DMS53 treated with DMSO at 0.1 percent for 48 hours (cell line): Measurements from ENCODE around the gene DCP1B.

Source experiments
- DNase-seq: peaks from one replicate; lab custom pipeline; 2025; ENCODE audit not compliant: unreplicated experiment; lab: John Stamatoyannopoulos, UW

DCP1B gene

DNA sequence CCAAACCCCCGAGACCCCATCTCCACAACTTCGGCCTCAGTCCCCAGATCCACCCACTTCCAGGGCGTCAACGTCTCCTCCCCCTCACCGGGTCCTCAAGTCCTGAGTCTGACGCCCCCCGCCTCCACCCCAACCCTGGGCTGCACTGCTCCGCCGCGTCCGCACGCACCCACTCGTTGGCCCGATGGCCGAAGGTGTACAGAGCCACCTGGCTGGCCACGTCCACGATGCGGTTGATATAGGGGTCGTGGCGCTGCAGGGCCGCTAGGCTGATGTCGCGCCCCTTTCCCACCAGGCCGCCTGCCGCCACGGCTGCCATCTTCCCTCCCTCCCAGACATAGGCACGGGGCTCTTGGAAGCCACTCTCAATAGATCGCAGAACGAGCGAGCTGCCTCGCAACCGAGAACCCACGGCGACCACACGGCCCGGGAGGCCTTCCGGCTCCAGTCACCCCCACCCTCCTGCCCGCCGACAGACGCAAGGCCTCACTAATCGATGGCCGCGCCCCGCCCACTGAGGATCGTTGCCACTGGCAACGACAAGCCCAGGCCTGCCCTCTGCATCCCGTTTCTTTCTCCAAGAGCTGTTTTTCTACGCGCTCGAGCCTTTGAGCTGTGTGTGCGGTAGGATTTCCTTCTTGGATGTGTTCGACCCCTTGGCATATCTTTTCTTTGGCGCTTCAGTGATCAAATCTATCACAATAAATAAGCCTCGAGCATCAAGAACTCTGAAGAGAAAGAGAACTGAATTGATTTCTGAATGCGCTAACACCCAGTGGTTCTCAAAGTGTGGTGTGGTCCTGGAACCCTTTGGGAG, at the start of gene DCP1B:
DCP1B (minus strand) TSS at position 345 of the 817 bp plus-strand sequence; CDS start at position 319, 26 bp downstream.
- DNase-seq: peak; percentile 97

- no peak for DNase-seq
Observed at GRCh38 chr12:2053691-2054090, 49.4 kb upstream of the DCP1B start.

DNA sequence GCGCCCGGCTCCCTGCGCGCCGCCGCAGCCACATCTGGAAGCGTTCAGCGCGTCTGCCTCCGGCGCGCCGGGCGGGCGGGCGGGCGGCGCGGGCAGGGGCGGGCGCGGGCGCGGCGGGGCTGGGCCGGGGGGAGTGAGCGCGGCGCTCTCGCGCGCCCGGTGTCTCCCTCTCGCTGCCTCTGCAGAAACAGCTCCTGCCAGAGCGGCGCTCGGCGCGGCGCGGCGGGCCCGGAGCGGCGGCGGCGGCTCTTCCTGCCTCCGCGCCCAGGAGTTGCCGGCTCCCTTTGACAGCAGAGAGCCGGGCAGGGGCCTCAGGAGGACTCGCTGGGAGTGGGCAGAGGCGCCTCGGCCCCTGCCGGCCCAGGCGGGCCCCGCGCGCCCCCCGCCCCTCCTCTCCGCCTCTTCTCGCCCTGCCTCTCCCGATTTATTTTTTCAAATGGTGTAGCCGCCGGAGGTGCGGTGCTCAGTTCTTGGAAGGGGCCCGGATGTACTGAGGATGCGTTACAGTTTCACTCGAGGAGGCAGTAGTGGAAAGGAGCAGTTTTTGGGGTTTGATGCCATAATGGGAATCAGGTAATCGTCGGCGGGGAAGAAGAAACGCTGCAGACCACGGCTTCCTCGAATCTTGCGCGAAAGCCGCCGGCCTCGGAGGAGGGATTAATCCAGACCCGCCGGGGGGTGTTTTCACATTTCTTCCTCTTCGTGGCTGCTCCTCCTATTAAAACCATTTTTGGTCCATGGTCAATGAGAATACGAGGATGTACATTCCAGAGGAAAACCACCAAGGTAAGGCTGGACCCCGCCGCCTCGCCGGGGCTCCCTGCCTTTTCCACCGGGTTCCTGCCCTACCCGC, 48.8 kb upstream of the DCP1B start, which contains the start of gene CACNA1C:
CACNA1C (plus strand) TSS at position 162 of the 853 bp plus-strand sequence; CDS start at position 738, 576 bp downstream.
- no peak for DNase-seq

DNA sequence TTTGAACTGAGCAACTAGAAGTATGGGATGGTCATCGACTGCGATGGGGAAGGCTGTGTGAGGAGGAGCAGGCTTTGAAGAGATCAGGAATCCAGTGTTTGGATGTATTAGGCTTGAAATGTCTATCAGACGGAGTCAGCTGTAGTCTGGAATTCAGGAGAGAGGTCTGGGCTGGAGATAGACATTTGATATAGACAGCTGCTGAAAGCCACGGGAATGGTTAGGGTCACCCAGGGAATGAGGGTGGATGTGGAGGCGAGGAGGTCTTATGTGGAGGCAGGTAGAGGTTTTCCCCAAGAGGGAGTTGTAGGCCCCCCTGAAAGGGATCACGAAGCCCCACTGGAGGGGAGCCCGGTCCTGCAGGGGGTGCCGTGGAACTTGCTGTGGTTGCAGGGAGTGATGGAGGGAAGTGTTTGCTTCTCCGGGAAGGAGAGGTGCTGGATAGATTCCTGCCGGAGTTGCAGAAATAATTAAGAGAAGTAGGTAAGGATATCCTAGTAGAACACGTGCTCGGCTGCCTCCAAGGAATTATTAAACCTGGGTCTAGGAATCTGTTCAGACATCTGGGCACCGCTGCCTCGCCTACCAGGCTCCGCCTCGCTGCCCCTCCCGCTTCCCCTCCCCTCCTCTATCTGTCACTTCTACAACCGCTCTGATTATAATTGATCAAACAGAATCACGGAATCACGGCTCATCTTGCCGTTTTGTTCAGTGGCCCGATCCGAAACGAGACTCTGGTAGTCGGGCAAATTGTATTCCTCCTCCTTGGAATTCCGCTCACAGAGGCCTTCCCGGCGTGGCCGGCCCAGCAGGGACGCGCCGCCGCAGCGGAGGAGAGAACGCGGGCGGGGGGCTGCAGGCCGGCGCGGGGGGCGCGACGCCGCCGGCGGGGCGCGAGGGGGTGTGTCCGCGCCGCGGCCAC, 47.7 kb upstream of the DCP1B start:
- no peak for DNase-seq

- no peak for DNase-seq
Observed at GRCh38 chr12:2049604-2050540, 45.6 kb upstream of the DCP1B start.

GRCh38 chr12:2047752-2048151, 43.5 kb upstream of the DCP1B start:
- no peak for DNase-seq

- no peak for DNase-seq
Observed at GRCh38 chr12:2046957-2047356, 42.7 kb upstream of the DCP1B start.

DNA sequence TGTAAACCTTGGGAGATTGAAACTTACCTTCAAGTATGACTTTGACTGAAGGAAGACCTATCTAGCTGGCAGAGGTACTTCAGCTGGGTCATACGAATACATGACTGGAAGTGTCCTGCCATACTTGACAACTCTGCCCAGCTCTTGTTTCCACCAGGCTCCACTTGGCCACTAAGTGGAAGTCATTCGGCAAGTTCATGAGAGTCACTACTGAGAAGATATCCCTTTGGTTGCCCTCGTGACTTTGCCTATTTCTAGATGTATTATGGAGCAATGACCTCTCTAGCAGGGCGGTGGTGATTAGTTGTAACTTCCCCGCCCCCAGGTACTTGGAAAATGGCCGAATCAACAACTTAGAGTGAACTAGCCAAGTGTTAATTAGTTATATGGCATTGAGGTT, 39.9 kb upstream of the DCP1B start:
- DNase-seq: no peak

- DNase-seq: no peak
Observed at GRCh38 chr12:2043054-2043453, 38.8 kb upstream of the DCP1B start.

DNA sequence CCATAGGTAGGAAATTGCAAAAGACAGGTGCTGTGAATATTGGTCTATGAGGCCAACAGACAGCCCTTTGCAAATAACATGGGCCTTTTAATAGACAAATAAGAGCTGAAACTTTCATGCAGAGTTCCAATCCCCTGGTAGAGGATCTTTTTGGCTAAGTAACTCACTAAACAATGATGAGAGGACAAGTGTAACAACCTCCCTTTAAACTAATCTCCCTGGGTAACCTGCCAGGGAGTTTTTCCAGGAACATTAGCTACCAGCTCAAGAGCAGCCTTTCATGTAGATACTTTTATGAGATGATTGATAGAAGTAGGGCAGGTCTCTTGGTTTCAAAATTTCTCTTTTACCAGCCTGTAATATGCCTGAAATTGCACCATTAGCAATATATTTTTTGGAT, 34.8 kb upstream of the DCP1B start:
- DNase-seq: no peak

DNA sequence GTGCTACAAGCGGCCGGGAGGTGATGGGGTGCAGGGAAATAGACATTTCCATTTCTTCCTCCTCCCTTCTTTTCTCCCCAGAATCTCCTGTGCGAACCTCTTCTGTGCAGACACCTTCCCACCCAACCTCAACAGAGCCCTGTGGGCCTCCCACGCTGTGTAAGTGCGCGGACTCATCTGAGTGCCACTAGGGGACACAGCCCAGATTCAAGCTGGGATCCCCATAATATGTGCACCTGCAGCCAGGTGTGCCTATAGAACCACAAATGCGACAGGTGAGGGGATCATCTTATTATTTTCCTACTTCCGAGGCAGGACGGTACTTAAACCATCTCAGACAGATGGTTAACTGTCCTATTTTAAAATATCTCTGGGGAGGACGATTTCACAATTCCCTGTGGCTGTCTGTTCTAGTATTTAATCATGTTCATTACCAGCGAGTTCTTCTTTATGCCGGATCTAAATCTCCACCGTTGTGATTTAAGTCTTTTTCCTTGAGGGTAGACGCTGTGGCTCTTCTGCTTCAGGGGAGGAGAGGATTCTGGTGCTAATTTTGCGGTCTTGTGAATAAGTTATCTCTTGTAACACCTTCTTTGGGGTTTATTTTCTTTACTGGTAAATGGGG, 31.3 kb upstream of the DCP1B start:
- DNase-seq: no peak

DNA sequence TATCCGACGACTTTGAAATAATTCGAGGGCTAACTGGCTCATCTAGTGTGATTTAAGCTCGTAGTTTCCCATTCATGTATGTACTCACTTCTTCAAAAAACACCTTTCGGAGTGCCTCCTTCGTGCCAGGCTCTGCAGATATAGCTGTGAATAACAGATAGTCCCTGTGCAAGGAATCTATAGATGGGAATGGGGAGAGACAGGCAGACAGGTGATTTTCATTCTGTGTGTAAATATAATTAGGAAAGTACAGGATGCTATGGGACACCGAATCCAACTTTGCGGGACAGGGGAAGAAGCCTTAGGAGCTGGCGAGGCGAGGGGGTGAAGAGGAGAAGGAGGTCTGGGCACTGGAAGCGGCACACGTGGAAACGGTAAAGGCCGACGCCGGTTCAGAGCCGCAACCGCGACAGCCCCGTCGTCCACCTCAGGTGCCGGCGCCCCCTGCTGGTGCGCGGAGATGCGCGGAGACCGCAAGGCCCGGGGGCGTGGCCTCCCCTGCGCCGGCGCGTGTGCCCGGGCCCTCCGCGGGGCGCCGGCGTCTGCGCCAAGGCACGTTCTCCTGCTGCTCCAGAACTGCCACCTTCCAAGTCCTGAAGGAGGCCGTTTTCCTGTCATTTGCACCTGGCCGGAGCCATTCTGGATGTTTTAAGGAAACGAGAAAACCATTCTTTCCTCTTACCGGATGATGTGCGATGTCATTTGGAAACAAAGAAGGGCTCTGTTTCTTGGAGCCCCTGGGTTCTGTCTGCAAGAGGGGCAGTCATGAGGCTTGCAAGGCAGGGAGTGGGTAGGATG, 30.6 kb upstream of the DCP1B start:
- DNase-seq: peak; percentile 89

GRCh38 chr12:2032506-2032905, 28.2 kb upstream of the DCP1B start:
- no peak for DNase-seq

DNA sequence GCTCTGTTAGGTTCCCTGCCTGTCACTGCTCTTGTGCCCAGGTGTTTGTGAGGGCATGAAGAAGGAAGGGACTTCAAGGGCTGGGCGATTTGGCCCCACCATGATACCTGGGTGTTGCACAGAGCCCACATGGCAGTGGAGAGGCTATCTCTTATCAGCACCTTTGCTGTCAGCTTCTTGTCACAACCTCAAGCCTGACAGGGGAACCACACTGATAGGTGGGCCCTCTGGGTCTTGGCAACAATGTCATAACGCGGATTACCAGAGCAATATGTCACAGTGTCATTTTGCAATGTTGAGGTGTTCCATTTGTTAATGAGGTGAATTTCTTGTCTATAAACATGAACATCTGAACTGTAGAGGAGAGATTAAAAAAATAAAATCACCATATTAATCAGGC, 25.6 kb upstream of the DCP1B start:
- DNase-seq: no peak

DNA sequence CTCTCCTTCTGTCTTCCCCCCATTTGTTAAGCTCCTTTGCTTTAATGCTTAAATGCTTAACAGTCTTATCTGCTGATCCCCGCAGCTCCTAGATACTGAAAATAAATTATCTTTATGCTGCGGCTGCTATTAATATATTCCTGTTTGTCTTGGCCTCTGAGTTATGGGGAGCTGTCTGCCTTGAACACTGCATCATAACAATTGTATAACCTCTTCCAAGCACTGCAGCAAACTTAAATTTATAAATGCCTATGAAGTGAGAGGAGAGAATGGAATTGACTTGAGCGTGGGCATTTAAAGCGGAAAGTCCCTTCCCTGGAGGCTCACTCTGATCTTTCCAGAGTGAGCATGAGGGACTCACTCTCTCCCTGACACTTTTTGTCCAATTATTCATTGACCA, 23.1 kb upstream of the DCP1B start:
- no peak for DNase-seq

DNA sequence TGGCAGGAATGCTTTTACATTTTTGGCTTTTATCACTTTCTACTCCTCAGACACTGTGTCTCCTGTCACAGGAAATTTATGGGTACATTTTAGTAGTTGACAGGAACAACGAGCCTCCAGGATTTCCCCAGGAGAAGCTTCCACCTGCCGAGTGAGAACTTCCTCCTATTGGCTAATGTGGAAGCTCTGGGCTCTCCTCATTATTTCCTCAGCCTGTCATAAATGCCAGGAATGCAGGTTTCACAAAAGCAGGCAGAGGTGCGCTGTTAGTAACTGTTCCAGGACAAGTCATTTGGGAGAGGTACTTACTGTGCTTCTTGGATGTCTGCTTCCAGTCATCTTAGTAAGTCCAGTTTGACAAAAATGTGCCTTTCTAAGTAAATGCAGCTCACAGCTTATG, 19.1 kb upstream of the DCP1B start:
- DNase-seq: no peak

DNA sequence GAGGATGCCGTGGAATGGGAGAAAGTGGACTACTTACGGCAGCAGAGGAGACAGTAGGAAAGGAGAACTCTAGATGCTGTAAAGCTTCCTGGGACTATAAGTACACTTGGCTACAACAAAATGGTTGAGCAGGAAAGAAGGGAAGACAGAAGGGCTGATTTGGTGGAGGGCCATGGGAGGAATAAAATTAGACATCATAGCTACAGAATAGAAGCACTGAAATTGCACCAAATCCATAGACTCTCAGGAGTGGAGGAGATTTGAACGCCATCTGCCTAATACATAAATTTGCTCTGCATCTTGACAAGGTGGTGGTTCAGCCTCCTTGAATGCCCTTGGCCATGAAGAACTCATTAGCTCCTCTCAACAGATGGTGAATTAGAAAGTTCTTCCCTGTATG, 16.3 kb upstream of the DCP1B start:
- DNase-seq: no peak

- DNase-seq: no peak
Observed at GRCh38 chr12:2019126-2019525, 14.9 kb upstream of the DCP1B start.

DNA sequence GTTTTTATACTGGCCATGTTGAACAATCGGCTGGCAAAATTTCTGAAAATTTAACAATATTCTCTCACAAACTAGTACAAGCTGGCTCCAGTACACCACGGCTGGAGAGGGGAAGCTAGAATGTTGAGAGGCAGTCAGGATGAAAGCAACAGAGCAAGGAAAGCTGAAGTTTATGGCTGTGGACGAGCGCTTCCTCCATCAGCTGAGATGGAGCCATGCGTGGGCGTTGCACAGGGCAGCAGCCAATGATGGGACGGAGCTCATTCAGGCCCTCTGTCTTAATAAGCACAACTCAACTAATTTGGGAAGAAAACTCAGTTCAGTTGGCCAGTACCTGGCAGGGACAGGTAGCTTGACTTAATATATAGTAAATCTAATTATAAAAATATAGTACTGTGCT, 14.1 kb upstream of the DCP1B start:
- no peak for DNase-seq
